SKM-1 treated with dmso at 0.1 percent for 144 hours (cell line): ENCODE measurements around the gene KRT26.
"Not testable (repeated sequence)": the region's sequence is repeated elsewhere in the genome, so short reads cannot be mapped to it uniquely, and the experiment has no call there.

Experiments used
- DNase-seq: peaks from one replicate; lab custom pipeline; 2025; ENCODE audit not compliant: unreplicated experiment; lab: John Stamatoyannopoulos, UW

KRT26 gene

GRCh38 chr17:40795019-40795667, 23.1 kb upstream of the KRT26 start:
- DNase-seq = no peak

GRCh38 chr17:40794466-40794865, 22.5 kb upstream of the KRT26 start:
- no peak for DNase-seq

- no peak for DNase-seq
Measured at GRCh38 chr17:40793832-40794231, 21.8 kb upstream of the KRT26 start.

- no peak for DNase-seq
Measured at GRCh38 chr17:40791787-40792436, 19.9 kb upstream of the KRT26 start.

GRCh38 chr17:40791111-40791510, 19.1 kb upstream of the KRT26 start:
- no peak for DNase-seq

GRCh38 chr17:40782450-40782849, 10.4 kb upstream of the KRT26 start, which contains the start of gene KRT27:
TSS of gene KRT27 (minus strand) at chr17:40782550. CDS start at chr17:40782493, 57 bp downstream.
- no peak for DNase-seq

GRCh38 chr17:40779181-40779909, 7.3 kb upstream of the KRT26 start:
- no peak for DNase-seq

GRCh38 chr17:40778461-40778860, 6.5 kb upstream of the KRT26 start:
- no peak for DNase-seq

GRCh38 chr17:40777971-40778370, 6.0 kb upstream of the KRT26 start:
- DNase-seq = no peak

- no peak for DNase-seq
Measured at GRCh38 chr17:40777459-40777858, 5.5 kb upstream of the KRT26 start.

- no peak for DNase-seq
Measured at GRCh38 chr17:40775945-40776344, 3.9 kb upstream of the KRT26 start.

- DNase-seq = no peak
Measured at GRCh38 chr17:40765657-40766056, 6.3 kb downstream of the KRT26 start.

- DNase-seq = no peak
Measured at GRCh38 chr17:40763752-40764151, 8.2 kb downstream of the KRT26 start.

- DNase-seq = no peak
Measured at GRCh38 chr17:40760105-40761016, 11.6 kb downstream of the KRT26 start.

GRCh38 chr17:40755231-40755630, 16.8 kb downstream of the KRT26 start, which contains the start of gene KRT25:
TSS of gene KRT25 (minus strand) at chr17:40755331. CDS start at chr17:40755271, 60 bp downstream.
- no peak for DNase-seq

GRCh38 chr17:40753804-40754203, 18.2 kb downstream of the KRT26 start:
- DNase-seq = no peak

- no peak for DNase-seq
Measured at GRCh38 chr17:40751065-40751464, 20.9 kb downstream of the KRT26 start.

- no peak for DNase-seq
Measured at GRCh38 chr17:40750391-40750790, 21.6 kb downstream of the KRT26 start.

- not testable (repeated sequence) for DNase-seq
Measured at GRCh38 chr17:40748666-40749065, 23.3 kb downstream of the KRT26 start.

GRCh38 chr17:40738553-40738952, 33.4 kb downstream of the KRT26 start:
- DNase-seq = no peak

GRCh38 chr17:40735016-40735415, 37.0 kb downstream of the KRT26 start:
- no peak for DNase-seq
